K562 (cell line): ENCODE data around the gene DST. TPM values are rescaled to one million over a fixed set of nuclear protein-coding genes. Genes with fewer than 3 reads are reported as not detected.

Experiments
- ATAC-seq: fragments of 200-7000 bp; cut with Tn5 transposase; 3 replicates; pipeline ENCODE4 v1.9.1; 2020; ENCODE audit warnings: moderate library complexity
- BruUV-seq: library from RNA; stranded (reverse); fragments of 400-500 nt; replicated peaks from 2 replicates; lab custom pipeline; 2021; lab: Mats Ljungman, UMichigan
- CTCF ChIA-PET: fragments of 300-600 bp; formaldehyde crosslinking; extraction: SDS; loops from one replicate; lab custom pipeline; 2021; ENCODE audit warnings: low intra/inter-chr PET ratio; lab: Yijun Ruan, JAX
- POLR2A ChIA-PET: fragments of 300-600, 350-650 bp; sonication (Branson Sonifier 250); formaldehyde crosslinking; extraction: SDS; loops from one replicate; lab custom pipeline; 2021; ENCODE audit warnings: antibody characterized with exemption, inconsistent platforms; lab: Yijun Ruan, JAX
- DNase-seq, 4 experiments: peaks; one replicate each; pipeline versions ENCODE4 v3.0.0 to v3.0.0-alpha.2; 2011 to 2018; ENCODE audit warnings: low spot score in 3 of 4, mixed read lengths in 3 of 4; ENCODE audit errors: extremely low read depth in 1 of 4
- FAIRE-seq: peaks from 2 replicates; lab custom pipeline; 2011; peaks lifted over from hg19 to GRCh38; lab: Jason Lieb, UNC
- H2AFZ ChIP-seq: 2 replicates; pipeline ENCODE4 v1.6.0; 2011; ENCODE audit warnings: low read depth, low read length, control low read depth, inconsistent platforms
- H3K27ac ChIP-seq: fragments of 200-600 bp; 3 replicates; pipeline ENCODE4 v1.8.0; 2011; ENCODE audit warnings: low read depth, mild to moderate bottlenecking, control low read depth, inconsistent platforms, low read length, moderate library complexity, mixed read lengths; ENCODE audit errors: extremely low read depth
- H3K27me3 ChIP-seq, 2 experiments: fragments of 300-600 bp in 1 of 2; 2 replicates in 1 of 2; 3 replicates in 1 of 2; pipeline versions ENCODE4 v1.6.0 to v1.8.0; 2011; ENCODE audit warnings: inconsistent platforms in 2 of 2, low read length in 2 of 2, mild to moderate bottlenecking in 1 of 2, mixed read lengths in 1 of 2, moderate library complexity in 1 of 2; ENCODE audit not compliant: control insufficient read depth in 2 of 2, insufficient read depth in 2 of 2
- H3K36me3 ChIP-seq: fragments of 300-600 bp; 3 replicates; pipeline ENCODE4 v1.8.0; 2011; ENCODE audit warnings: mild to moderate bottlenecking, low read length, inconsistent platforms; ENCODE audit not compliant: control insufficient read depth, insufficient read depth
- H3K4me1 ChIP-seq, 2 experiments: fragments of 200-600 bp in 1 of 2; replicated peaks in 1 of 2; 2 replicates in 1 of 2; 3 replicates in 1 of 2; pipeline versions ENCODE4 v1.5.1 to v1.8.0; 2011; ENCODE audit warnings: inconsistent platforms in 2 of 2, low read length in 2 of 2, mild to moderate bottlenecking in 1 of 2, mixed read lengths in 1 of 2, moderate library complexity in 1 of 2; ENCODE audit not compliant: control insufficient read depth in 2 of 2, insufficient read depth in 2 of 2
- H3K4me2 ChIP-seq: 2 replicates; pipeline ENCODE4 v1.6.1; 2011; ENCODE audit warnings: low read length, control low read depth, inconsistent platforms, mixed read lengths; ENCODE audit not compliant: insufficient read depth
- H3K4me3 ChIP-seq: fragments of 200-600 bp; sonication (generic), shearing (Covaris generic); 2 replicates; pipeline ENCODE4 v1.5.1; 2016; ENCODE audit warnings: control low read depth, inconsistent platforms
- H3K79me2 ChIP-seq: fragments of 200-600 bp; 3 replicates; pipeline ENCODE4 v1.8.0; 2011; ENCODE audit warnings: low read length, inconsistent platforms; ENCODE audit not compliant: control insufficient read depth, insufficient read depth
- H3K9ac ChIP-seq, 2 experiments: 2 replicates each; pipeline versions ENCODE4 v1.6.0 to v1.6.1; 2011; ENCODE audit warnings: low read depth in 2 of 2, low read length in 2 of 2, control low read depth in 1 of 2, inconsistent platforms in 1 of 2, mild to moderate bottlenecking in 1 of 2, mixed read lengths in 1 of 2; ENCODE audit not compliant: insufficient read depth in 1 of 2
- H3K9me1 ChIP-seq: one replicate; pipeline ENCODE4 v1.6.0; 2011; ENCODE audit warnings: inconsistent platforms, mild to moderate bottlenecking, low read length, moderate library complexity; ENCODE audit not compliant: control insufficient read depth, insufficient read depth
- H3K9me3 ChIP-seq: replicated peaks from 2 replicates; pipeline ENCODE4 v1.5.1; 2011; ENCODE audit warnings: low read depth, low read length, inconsistent platforms; ENCODE audit not compliant: control insufficient read depth, insufficient read depth
- H4K20me1 ChIP-seq: replicated peaks from 2 replicates; pipeline ENCODE4 v1.6.1; 2011; ENCODE audit warnings: low read length, inconsistent platforms, mixed read lengths; ENCODE audit not compliant: control insufficient read depth, insufficient read depth
- CHD2 ChIP-seq: IDR thresholded peaks from 2 replicates; pipeline ENCODE4 v1.6.1; 2011; ENCODE audit warnings: low read depth, low read length
- HSF4 ChIP-seq: fragments of 250-450 bp; sonication (Bioruptor Pico); IDR thresholded peaks from 2 replicates; pipeline ENCODE4 v2.1.2; 2022; ENCODE audit warnings: mild to moderate bottlenecking, moderate library complexity, borderline replicate concordance
- KDM1A ChIP-seq, 2 experiments: fragments of 450-650 bp; IDR thresholded peaks; 2 replicates each; pipeline ENCODE4 v1.6.1; 2016; ENCODE audit warnings: mild to moderate bottlenecking in 2 of 2
- NCOA1 ChIP-seq: fragments of 450-650 bp; IDR thresholded peaks from 2 replicates; pipeline ENCODE4 v1.6.1; 2016; ENCODE audit warnings: low read depth
- PRPF4 ChIP-seq: fragments of 200-400 bp; formaldehyde crosslinking; IDR thresholded peaks from one replicate; pipeline ENCODE4 v1.6.1; 2017; ENCODE audit warnings: low read length, low read depth, mild to moderate bottlenecking; ENCODE audit not compliant: insufficient read depth, poor library complexity, severe bottlenecking
- SIN3A ChIP-seq, 2 experiments: fragments of 150-350 bp in 1 of 2; IDR thresholded peaks; 2 replicates each; pipeline ENCODE4 v1.6.1; 2011 to 2016; ENCODE audit warnings: borderline replicate concordance in 2 of 2, low read depth in 2 of 2, low read length in 2 of 2, mild to moderate bottlenecking in 2 of 2, moderate library complexity in 2 of 2; ENCODE audit not compliant: control insufficient read depth in 1 of 2
- TCFL5 ChIP-seq: fragments of 250-450 bp; sonication (Bioruptor Pico); conservative IDR thresholded peaks from 2 replicates; pipeline ENCODE4 v1.6.1; 2021; ENCODE audit warnings: mild to moderate bottlenecking, moderate library complexity, matching md5 sums
- TRIM28 ChIP-seq: fragments of 450-650 bp; IDR thresholded peaks from 2 replicates; pipeline ENCODE4 v1.6.1; 2017
- ZNF282 ChIP-seq: sonication (generic); formaldehyde crosslinking; IDR thresholded peaks from 2 replicates; pipeline ENCODE4 v1.8.1; 2023; ENCODE audit warnings: missing genetic modification reagents
- ZNF695 ChIP-seq: fragments of 450-650 bp; formaldehyde crosslinking; IDR thresholded peaks from 2 replicates; pipeline ENCODE4 v1.4.0; 2020; ENCODE audit warnings: mild to moderate bottlenecking, moderate library complexity
- WGBS: fragments of 100-300 bp; shearing (Covaris generic); methylation state at CpG from one replicate; pipeline ENCODE4 v1.1.6; 2016; ENCODE audit warnings: low coverage, mixed read lengths; ENCODE audit not compliant: insufficient coverage; ENCODE audit errors: missing lambda C conversion rate; 5-methylcytosine and 5-hydroxymethylcytosine counted together
- in situ Hi-C: fragments of 300-500 bp; cut with MboI; formaldehyde crosslinking; loops from 4 replicates; pipeline ENCODE4 v1.15.0; 2018; ENCODE audit warnings: inconsistent platforms, mixed read lengths
- intact Hi-C: fragments of 100-400 bp; cut with micrococcal nuclease; formaldehyde crosslinking; loops from 2 replicates; pipeline ENCODE4 v1.14.2; 2022
- polyA plus RNA-seq, 8 experiments: library from polyadenylated mRNA; depleted of rRNA in 4 of 8; stranded (reverse) in 5 of 8; unstranded in 3 of 8; fragments of >200 nt; fragmentation: Nextera tagmentation in 2 of 8; fragmentation: Illumina TruSeq in 1 of 8; extraction: Ambion mirVana in 2 of 8; extraction: Trizol in 1 of 8; gene quantifications; 2 replicates each; pipeline versions ENCODE4 v1.2.1 to v1.2.3, GENCODE V29; 2011 to 2014; ENCODE audit warnings: inconsistent platforms in 1 of 8, missing spikeins in 1 of 8
- total RNA-seq, 7 experiments: library from RNA; depleted of rRNA in 6 of 7; stranded (reverse); fragments of >200 nt in 6 of 7; fragmentation: Illumina TruSeq in 2 of 7; extraction: Trizol in 2 of 7; gene quantifications; 2 replicates each; pipeline versions ENCODE4 v1.2.1 to v1.2.3, GENCODE V29; 2011 to 2021; ENCODE audit warnings: low replicate concordance in 1 of 7
- TF ChIP-seq, protein P1 (sequence below): fragments of 250-450 bp; sonication (Bioruptor Pico); IDR thresholded peaks from 2 replicates; pipeline ENCODE4 v1.8.0; 2022; ENCODE audit warnings: moderate library complexity, mild to moderate bottlenecking, inconsistent platforms
- TF ChIP-seq, protein P2 (sequence below): fragments of 250-450 bp; sonication (Bioruptor Pico); IDR thresholded peaks from 2 replicates; pipeline ENCODE4 v1.4.0; 2020; ENCODE audit warnings: borderline replicate concordance
- TF ChIP-seq, protein P3 (sequence below): sonication (generic); formaldehyde crosslinking; IDR thresholded peaks from 2 replicates; pipeline ENCODE4 v1.8.0; 2023; ENCODE audit warnings: mild to moderate bottlenecking, missing genetic modification reagents
- TF ChIP-seq, protein P4 (sequence below): fragments of 200-800 bp; sonication (Bioruptor generic); IDR thresholded peaks from 2 replicates; pipeline ENCODE4 v1.6.1; 2016; ENCODE audit warnings: missing genetic modification characterization, missing compliant biosample characterization

The DST gene
- total and polyA plus RNA-seq, 9 of the 15 experiments (the other 6 are each of a cell fraction or from before 2014, with no cell fraction given), result 5.2 to 21.9 (median 13.3) TPM

DNA sequence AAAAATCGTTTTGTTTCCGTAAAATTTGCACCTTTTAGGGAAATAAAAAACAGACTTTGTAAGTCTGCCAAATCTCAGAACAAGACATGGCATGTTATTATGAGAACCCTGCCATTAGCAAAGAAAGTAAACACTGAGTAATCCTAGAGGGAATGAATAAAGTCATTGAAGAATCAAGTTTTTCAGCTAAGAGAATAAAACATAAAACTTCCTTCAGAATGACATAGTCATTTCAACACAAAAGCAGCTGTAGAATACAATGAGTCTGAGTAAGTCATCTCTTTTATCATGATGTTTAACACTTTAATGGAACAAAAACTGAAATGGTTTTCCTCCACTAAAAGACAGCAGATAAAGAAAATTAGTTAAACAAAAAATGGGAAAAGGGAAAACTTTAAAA is 10.3 kb upstream of the DST start:
- H3K4me1 ChIP-seq, result peaks cover 0 to 11% of the 10 kb centered on the region in 2 experiments; a peak in 2 of 5 replicates
- TF ChIP-seq, protein P1, sequence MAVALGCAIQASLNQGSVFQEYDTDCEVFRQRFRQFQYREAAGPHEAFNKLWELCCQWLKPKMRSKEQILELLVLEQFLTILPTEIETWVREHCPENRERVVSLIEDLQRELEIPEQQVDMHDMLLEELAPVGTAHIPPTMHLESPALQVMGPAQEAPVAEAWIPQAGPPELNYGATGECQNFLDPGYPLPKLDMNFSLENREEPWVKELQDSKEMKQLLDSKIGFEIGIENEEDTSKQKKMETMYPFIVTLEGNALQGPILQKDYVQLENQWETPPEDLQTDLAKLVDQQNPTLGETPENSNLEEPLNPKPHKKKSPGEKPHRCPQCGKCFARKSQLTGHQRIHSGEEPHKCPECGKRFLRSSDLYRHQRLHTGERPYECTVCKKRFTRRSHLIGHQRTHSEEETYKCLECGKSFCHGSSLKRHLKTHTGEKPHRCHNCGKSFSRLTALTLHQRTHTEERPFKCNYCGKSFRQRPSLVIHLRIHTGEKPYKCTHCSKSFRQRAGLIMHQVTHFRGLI, result no peak
- TF ChIP-seq TRIM28 (no peak), ZNF695 (CRISPR knock-in tag) (no peak), CHD2 (no peak), PRPF4 (no peak), TCFL5 (CRISPR knock-in tag) (no peak), SIN3A (IDR thresholded peaks at IDR 0.05; ENCODE audit: borderline replicate concordance in 2 of 2, control insufficient read depth in 1 of 2, low read depth in 2 of 2, low read length in 2 of 2) (no peak), NCOA1 (no peak), KDM1A (IDR thresholded peaks at IDR 0.05) (no peak), HSF4 (no peak), ZNF282 (CRISPR knock-in tag) (no peak)
- TF ChIP-seq, protein P2, sequence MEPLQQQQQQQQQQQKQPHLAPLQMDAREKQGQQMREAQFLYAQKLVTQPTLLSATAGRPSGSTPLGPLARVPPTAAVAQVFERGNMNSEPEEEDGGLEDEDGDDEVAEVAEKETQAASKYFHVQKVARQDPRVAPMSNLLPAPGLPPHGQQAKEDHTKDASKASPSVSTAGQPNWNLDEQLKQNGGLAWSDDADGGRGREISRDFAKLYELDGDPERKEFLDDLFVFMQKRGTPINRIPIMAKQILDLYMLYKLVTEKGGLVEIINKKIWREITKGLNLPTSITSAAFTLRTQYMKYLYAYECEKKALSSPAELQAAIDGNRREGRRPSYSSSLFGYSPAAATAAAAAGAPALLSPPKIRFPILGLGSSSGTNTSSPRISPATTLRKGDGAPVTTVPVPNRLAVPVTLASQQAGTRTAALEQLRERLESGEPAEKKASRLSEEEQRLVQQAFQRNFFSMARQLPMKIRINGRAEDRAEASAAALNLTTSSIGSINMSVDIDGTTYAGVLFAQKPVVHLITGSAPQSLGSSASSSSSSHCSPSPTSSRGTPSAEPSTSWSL, result no peak
- TF ChIP-seq, protein P3, sequence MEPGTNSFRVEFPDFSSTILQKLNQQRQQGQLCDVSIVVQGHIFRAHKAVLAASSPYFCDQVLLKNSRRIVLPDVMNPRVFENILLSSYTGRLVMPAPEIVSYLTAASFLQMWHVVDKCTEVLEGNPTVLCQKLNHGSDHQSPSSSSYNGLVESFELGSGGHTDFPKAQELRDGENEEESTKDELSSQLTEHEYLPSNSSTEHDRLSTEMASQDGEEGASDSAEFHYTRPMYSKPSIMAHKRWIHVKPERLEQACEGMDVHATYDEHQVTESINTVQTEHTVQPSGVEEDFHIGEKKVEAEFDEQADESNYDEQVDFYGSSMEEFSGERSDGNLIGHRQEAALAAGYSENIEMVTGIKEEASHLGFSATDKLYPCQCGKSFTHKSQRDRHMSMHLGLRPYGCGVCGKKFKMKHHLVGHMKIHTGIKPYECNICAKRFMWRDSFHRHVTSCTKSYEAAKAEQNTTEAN (CRISPR knock-in tag), result no peak
- TF ChIP-seq, protein P4, sequence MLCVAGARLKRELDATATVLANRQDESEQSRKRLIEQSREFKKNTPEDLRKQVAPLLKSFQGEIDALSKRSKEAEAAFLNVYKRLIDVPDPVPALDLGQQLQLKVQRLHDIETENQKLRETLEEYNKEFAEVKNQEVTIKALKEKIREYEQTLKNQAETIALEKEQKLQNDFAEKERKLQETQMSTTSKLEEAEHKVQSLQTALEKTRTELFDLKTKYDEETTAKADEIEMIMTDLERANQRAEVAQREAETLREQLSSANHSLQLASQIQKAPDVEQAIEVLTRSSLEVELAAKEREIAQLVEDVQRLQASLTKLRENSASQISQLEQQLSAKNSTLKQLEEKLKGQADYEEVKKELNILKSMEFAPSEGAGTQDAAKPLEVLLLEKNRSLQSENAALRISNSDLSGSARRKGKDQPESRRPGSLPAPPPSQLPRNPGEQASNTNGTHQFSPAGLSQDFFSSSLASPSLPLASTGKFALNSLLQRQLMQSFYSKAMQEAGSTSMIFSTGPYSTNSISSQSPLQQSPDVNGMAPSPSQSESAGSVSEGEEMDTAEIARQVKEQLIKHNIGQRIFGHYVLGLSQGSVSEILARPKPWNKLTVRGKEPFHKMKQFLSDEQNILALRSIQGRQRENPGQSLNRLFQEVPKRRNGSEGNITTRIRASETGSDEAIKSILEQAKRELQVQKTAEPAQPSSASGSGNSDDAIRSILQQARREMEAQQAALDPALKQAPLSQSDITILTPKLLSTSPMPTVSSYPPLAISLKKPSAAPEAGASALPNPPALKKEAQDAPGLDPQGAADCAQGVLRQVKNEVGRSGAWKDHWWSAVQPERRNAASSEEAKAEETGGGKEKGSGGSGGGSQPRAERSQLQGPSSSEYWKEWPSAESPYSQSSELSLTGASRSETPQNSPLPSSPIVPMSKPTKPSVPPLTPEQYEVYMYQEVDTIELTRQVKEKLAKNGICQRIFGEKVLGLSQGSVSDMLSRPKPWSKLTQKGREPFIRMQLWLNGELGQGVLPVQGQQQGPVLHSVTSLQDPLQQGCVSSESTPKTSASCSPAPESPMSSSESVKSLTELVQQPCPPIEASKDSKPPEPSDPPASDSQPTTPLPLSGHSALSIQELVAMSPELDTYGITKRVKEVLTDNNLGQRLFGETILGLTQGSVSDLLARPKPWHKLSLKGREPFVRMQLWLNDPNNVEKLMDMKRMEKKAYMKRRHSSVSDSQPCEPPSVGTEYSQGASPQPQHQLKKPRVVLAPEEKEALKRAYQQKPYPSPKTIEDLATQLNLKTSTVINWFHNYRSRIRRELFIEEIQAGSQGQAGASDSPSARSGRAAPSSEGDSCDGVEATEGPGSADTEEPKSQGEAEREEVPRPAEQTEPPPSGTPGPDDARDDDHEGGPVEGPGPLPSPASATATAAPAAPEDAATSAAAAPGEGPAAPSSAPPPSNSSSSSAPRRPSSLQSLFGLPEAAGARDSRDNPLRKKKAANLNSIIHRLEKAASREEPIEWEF (CRISPR knock-in tag), result no peak

More for the DNA sequence above, 10.3 kb upstream of the DST start:
- Histone ChIP-seq H3K27me3 (no peaks in the 10 kb centered on the region), H3K4me2 (no peak overlapping the region), H3K36me3 (no peaks in the 10 kb centered on the region; the same call in 2 of the 3 replicates), H4K20me1 (no peaks in the 10 kb centered on the region), H3K79me2 (no peaks in the 10 kb centered on the region), H3K9me3 (no peaks in the 10 kb centered on the region), H2AFZ (no peak overlapping the region), H3K9me1 (no peaks in the 10 kb centered on the region), H3K4me3 (no peak overlapping the region), H3K9ac (no peak overlapping the region), H3K27ac (no peak overlapping the region)
- CTCF ChIA-PET, result no interaction called here
- POLR2A ChIA-PET, result no interaction called here
- FAIRE-seq (no peak), ATAC-seq (no peak), DNase-seq (no peak)
- intact Hi-C loops, result no loop called here
- WGBS, result 8% methylated on average over 2 of the region's 2 CpGs
- no TSS peak for BruUV-seq
- in situ Hi-C loops, result no loop called here
